Liver (tissue), 9 donors: ENCODE data around the gene CCNY. TPM values are rescaled to one million over a fixed set of nuclear protein-coding genes. Genes with fewer than 3 reads are reported as not detected.

Experiments used
- DNase-seq: peaks from one replicate; pipeline ENCODE4 v3.0.0-alpha.2; 2017; ENCODE audit warnings: low spot score
- H3K27ac ChIP-seq, 2 donors: one replicate each; pipeline ENCODE4 v1.7.0; 2013; ENCODE audit warnings: inconsistent platforms in 2 of 2, low read length in 2 of 2, control low read depth in 1 of 2, low read depth in 1 of 2, mild to moderate bottlenecking in 1 of 2
- H3K27me3 ChIP-seq, 4 donors: one replicate each; pipeline versions ENCODE4 v1.6.1 to v1.7.0; 2013; ENCODE audit warnings: low read length in 3 of 4, inconsistent platforms in 1 of 4, mild to moderate bottlenecking in 1 of 4, moderate library complexity in 1 of 4; ENCODE audit not compliant: control insufficient read depth in 4 of 4, insufficient read depth in 4 of 4
- H3K36me3 ChIP-seq, 4 donors: one replicate each; pipeline versions ENCODE4 v1.6.1 to v1.7.0; 2013; ENCODE audit warnings: low read length in 3 of 4, mild to moderate bottlenecking in 3 of 4, low read depth in 1 of 4, moderate library complexity in 1 of 4; ENCODE audit not compliant: control insufficient read depth in 4 of 4, insufficient read depth in 3 of 4
- H3K4me1 ChIP-seq, 4 donors: one replicate each; pipeline versions ENCODE4 v1.6.1 to v1.7.0; 2013; ENCODE audit warnings: low read length in 3 of 4, mild to moderate bottlenecking in 3 of 4, moderate library complexity in 1 of 4; ENCODE audit not compliant: control insufficient read depth in 4 of 4, insufficient read depth in 4 of 4
- H3K4me3 ChIP-seq, 3 donors: one replicate each; pipeline versions ENCODE4 v1.6.1 to v1.7.0; 2013; ENCODE audit warnings: low read length in 3 of 3, control low read depth in 1 of 3, low read depth in 1 of 3, mild to moderate bottlenecking in 1 of 3
- H3K9ac ChIP-seq, 2 donors: one replicate each; pipeline ENCODE4 v1.7.0; 2013; ENCODE audit warnings: low read length in 2 of 2, mild to moderate bottlenecking in 2 of 2, moderate library complexity in 2 of 2, control low read depth in 1 of 2, low read depth in 1 of 2
- H3K9me3 ChIP-seq, 4 donors: one replicate each; pipeline versions ENCODE4 v1.6.1 to v1.7.0; 2013; ENCODE audit warnings: low read length in 3 of 4; ENCODE audit not compliant: control insufficient read depth in 4 of 4
- ATF3 ChIP-seq: IDR thresholded peaks from 2 replicates; pipeline ENCODE4 v1.6.1; 2016; ENCODE audit warnings: antibody characterized with exemption
- CTCF ChIP-seq: fragments of 150-350 bp; IDR thresholded peaks from 2 replicates; pipeline ENCODE4 v1.5.1; 2017; ENCODE audit warnings: improper control_type of control experiment, low read depth, low read length; ENCODE audit not compliant: missing input control
- EGR1 ChIP-seq, 2 donors: IDR thresholded peaks; 2 replicates each; pipeline ENCODE4 v1.6.1; 2016 to 2018; ENCODE audit warnings: antibody characterized with exemption in 2 of 2, low read depth in 2 of 2
- FOXA1 ChIP-seq: IDR thresholded peaks from 2 replicates; pipeline ENCODE4 v1.6.1; 2016; ENCODE audit warnings: antibody characterized with exemption
- FOXA2 ChIP-seq: IDR thresholded peaks from 2 replicates; pipeline ENCODE4 v1.6.1; 2016; ENCODE audit warnings: antibody characterized with exemption
- HNF4A ChIP-seq, 2 donors: conservative IDR thresholded peaks; 2 replicates each; pipeline ENCODE4 v1.6.1; 2016; ENCODE audit warnings: antibody characterized with exemption in 2 of 2, mild to moderate bottlenecking in 2 of 2
- HNF4G ChIP-seq: IDR thresholded peaks from 2 replicates; pipeline ENCODE4 v1.6.1; 2016; ENCODE audit warnings: antibody characterized with exemption
- JUND ChIP-seq, 2 donors: IDR thresholded peaks; 2 replicates each; pipeline ENCODE4 v1.6.1; 2016; ENCODE audit warnings: antibody characterized with exemption in 2 of 2
- MAX ChIP-seq: IDR thresholded peaks from 2 replicates; pipeline ENCODE4 v1.6.1; 2016; ENCODE audit warnings: antibody characterized with exemption
- NR2F2 ChIP-seq: IDR thresholded peaks from 2 replicates; pipeline ENCODE4 v1.6.1; 2016; ENCODE audit warnings: antibody characterized with exemption
- RAD21 ChIP-seq, 2 donors: IDR thresholded peaks; 2 replicates each; pipeline ENCODE4 v1.6.1; 2016; ENCODE audit warnings: antibody characterized with exemption in 2 of 2, mild to moderate bottlenecking in 2 of 2
- REST ChIP-seq: IDR thresholded peaks from 2 replicates; pipeline ENCODE4 v1.6.1; 2016; ENCODE audit warnings: antibody characterized with exemption, mild to moderate bottlenecking
- RXRA ChIP-seq, 2 donors: IDR thresholded peaks; 2 replicates each; pipeline ENCODE4 v1.6.1; 2017 to 2018; ENCODE audit warnings: antibody characterized with exemption in 2 of 2, mild to moderate bottlenecking in 1 of 2
- SP1 ChIP-seq: IDR thresholded peaks from 2 replicates; pipeline ENCODE4 v1.6.1; 2018; ENCODE audit warnings: antibody characterized with exemption, mild to moderate bottlenecking
- TAF1 ChIP-seq: conservative IDR thresholded peaks from 2 replicates; pipeline ENCODE4 v1.6.1; 2016; ENCODE audit warnings: antibody characterized with exemption, mild to moderate bottlenecking
- YY1 ChIP-seq: IDR thresholded peaks from 2 replicates; pipeline ENCODE4 v1.6.1; 2016; ENCODE audit warnings: antibody characterized with exemption, mild to moderate bottlenecking
- ZBTB33 ChIP-seq: IDR thresholded peaks from 2 replicates; pipeline ENCODE4 v1.6.1; 2016; ENCODE audit warnings: antibody characterized with exemption
- WGBS: extraction: QIAGEN DNeasy Blood & Tissue Kit; methylation state at CpG from one replicate; pipeline ENCODE4 v1.1.7; 2013; 5-methylcytosine and 5-hydroxymethylcytosine counted together
- polyA plus RNA-seq, 2 donors: library from polyadenylated mRNA; stranded (reverse) in 1 of 2; unstranded in 1 of 2; fragments of 200-250 nt in 1 of 2; fragments of >200 nt in 1 of 2; fragmentation: Nextera tagmentation in 1 of 2; extraction: Ambion mirVana in 1 of 2; gene quantifications; one replicate each; pipeline versions ENCODE4 v1.2.1 to v1.2.3, GENCODE V29; 2013 to 2015
- total RNA-seq, 2 donors: library from RNA; depleted of rRNA; stranded (reverse); fragments of >200 nt; gene quantifications; one replicate each; pipeline ENCODE4 v1.2.3, GENCODE V29; 2014
- donor health status: healthy.
- donor health status: healthy.
- donor health status: healthy.
- donor health status: healthy.
- donor health status: healthy.

The CCNY gene
- total and polyA plus RNA-seq, 4 donors = 17.6 to 38.4 (median 21.8) TPM

GRCh38 chr10:35569836-35570235 lies 233.5 kb downstream of the CCNY start:
- 93% methylated on average over 4 of the region's 4 CpGs for WGBS
- H3K4me1 ChIP-seq = no peaks in the 10 kb centered on the region
- no peak overlapping the region for H3K9ac ChIP-seq
- no peak for DNase-seq
- H3K36me3 ChIP-seq = peaks cover 6 to 18% (median 7%) of the 10 kb centered on the region in 4 donors
- no peak overlapping the region for H3K27ac ChIP-seq
- no peak overlapping the region for H3K4me3 ChIP-seq
- no peaks in the 10 kb centered on the region for H3K9me3 ChIP-seq
- H3K27me3 ChIP-seq = no peaks in the 10 kb centered on the region
- TF ChIP-seq FOXA1 = no peak
- no peak for TF ChIP-seq JUND (IDR thresholded peaks at IDR 0.05)
- no peak for TF ChIP-seq RXRA (IDR thresholded peaks at IDR 0.05)
- no peak for TF ChIP-seq FOXA2
- no peak for TF ChIP-seq HNF4A (conservative IDR thresholded peaks at IDR 0.05)
- TF ChIP-seq EGR1 (IDR thresholded peaks at IDR 0.05; ENCODE audit: low read depth in 2 of 2) = no peak
- TF ChIP-seq MAX = no peak
- no peak for TF ChIP-seq CTCF
- TF ChIP-seq HNF4G = no peak
- no peak for TF ChIP-seq YY1
- TF ChIP-seq TAF1 = no peak
- TF ChIP-seq RAD21 (IDR thresholded peaks at IDR 0.05) = no peak
- TF ChIP-seq ATF3 = no peak

GRCh38 chr10:35570397-35570796 lies 234.1 kb downstream of the CCNY start:
- H3K9me3 ChIP-seq = no peaks in the 10 kb centered on the region
- H3K4me3 ChIP-seq = no peak overlapping the region
- WGBS = 95% methylated on average over 1 of the region's 1 CpG
- no peaks in the 10 kb centered on the region for H3K4me1 ChIP-seq
- TF ChIP-seq RXRA (IDR thresholded peaks at IDR 0.05) = no peak
- TF ChIP-seq REST = no peak
- no peak overlapping the region for H3K9ac ChIP-seq
- no peaks in the 10 kb centered on the region for H3K27me3 ChIP-seq
- no peak overlapping the region for H3K27ac ChIP-seq
- peaks cover 6 to 18% (median 7%) of the 10 kb centered on the region in 4 donors for H3K36me3 ChIP-seq
- DNase-seq = no peak

GRCh38 chr10:35572583-35572982 lies 236.3 kb downstream of the CCNY start:
- Histone ChIP-seq H3K9ac (no peak overlapping the region), H3K27me3 (no peaks in the 10 kb centered on the region), H3K4me1 (no peaks in the 10 kb centered on the region), H3K4me3 (no peak overlapping the region), H3K36me3 (peaks cover 2 to 18% (median 6%) of the 10 kb centered on the region in 4 donors), H3K9me3 (no peaks in the 10 kb centered on the region), H3K27ac (no peak overlapping the region)
- DNase-seq = no peak
- WGBS = 100% methylated on average over 1 of the region's 1 CpG
- TF ChIP-seq RXRA (IDR thresholded peaks at IDR 0.05) = no peak
- no peak for TF ChIP-seq CTCF
- no peak for TF ChIP-seq NR2F2
- no peak for TF ChIP-seq MAX
- TF ChIP-seq YY1 = no peak
- no peak for TF ChIP-seq HNF4G
- no peak for TF ChIP-seq HNF4A (conservative IDR thresholded peaks at IDR 0.05)
- no peak for TF ChIP-seq ZBTB33
- no peak for TF ChIP-seq SP1
- TF ChIP-seq ATF3 = no peak
- TF ChIP-seq JUND (IDR thresholded peaks at IDR 0.05) = no peak
